ENCODE measurements around the gene CDH12. TPM values are rescaled to one million over a fixed set of nuclear protein-coding genes. Genes with fewer than 3 reads are reported as not detected.
"Not testable (repeated sequence)": the region's sequence is repeated elsewhere in the genome, so short reads cannot be mapped to it uniquely, and the experiment has no call there.

CDH12 gene
- total RNA-seq, 1 donor from 2014 or later, result not detected

DNA sequence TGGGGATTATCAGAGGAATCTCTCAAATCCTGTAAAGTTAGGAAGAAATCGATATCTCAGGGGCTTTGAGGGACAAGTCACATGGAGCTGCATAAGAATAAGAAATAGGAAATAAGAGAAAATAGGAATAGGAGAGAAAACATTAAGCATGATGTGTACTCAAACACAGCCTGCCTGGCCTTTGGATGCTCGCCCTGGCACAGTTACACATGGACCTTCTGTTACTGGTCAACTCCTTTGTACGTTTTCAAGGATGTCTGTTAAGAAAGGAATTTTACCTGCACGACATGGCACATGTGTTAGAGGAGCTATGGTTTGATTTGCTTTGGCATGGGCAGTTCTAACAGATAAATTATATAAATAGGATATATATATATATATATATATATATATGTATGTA is 321.2 kb downstream of the CDH12 start:
- no peaks in the 10 kb centered on the region for H3K9me3 Mint-ChIP-seq (ENCODE audit: unreplicated experiment)
- DNase-seq (ENCODE audit: low read depth), result no peak
- no peaks in the 10 kb centered on the region for H3K4me1 ChIP-seq (ENCODE audit: insufficient read depth, low read length)
- no peaks in the 10 kb centered on the region for H3K4me1 Mint-ChIP-seq (ENCODE audit: low read depth, unreplicated experiment)
- H3K27ac ChIP-seq (ENCODE audit: low read depth, low read length), result no peak overlapping the region
- H3K79me2 ChIP-seq (ENCODE audit: insufficient read depth, low read length), result no peaks in the 10 kb centered on the region
- no peak overlapping the region for H3K4me2 ChIP-seq (ENCODE audit: low read length)
- H2AFZ ChIP-seq (ENCODE audit: low read depth, low read length), result no peak overlapping the region
- H3K9ac ChIP-seq (ENCODE audit: low read length), result no peak overlapping the region
- FAIRE-seq, result no peak
- H3K4me3 Mint-ChIP-seq (ENCODE audit: unreplicated experiment), result no peak overlapping the region
- no peak for TF ChIP-seq EZH2 (IDR thresholded peaks at IDR 0.05; ENCODE audit: insufficient read depth, low read length)
- TF ChIP-seq, protein P1, sequence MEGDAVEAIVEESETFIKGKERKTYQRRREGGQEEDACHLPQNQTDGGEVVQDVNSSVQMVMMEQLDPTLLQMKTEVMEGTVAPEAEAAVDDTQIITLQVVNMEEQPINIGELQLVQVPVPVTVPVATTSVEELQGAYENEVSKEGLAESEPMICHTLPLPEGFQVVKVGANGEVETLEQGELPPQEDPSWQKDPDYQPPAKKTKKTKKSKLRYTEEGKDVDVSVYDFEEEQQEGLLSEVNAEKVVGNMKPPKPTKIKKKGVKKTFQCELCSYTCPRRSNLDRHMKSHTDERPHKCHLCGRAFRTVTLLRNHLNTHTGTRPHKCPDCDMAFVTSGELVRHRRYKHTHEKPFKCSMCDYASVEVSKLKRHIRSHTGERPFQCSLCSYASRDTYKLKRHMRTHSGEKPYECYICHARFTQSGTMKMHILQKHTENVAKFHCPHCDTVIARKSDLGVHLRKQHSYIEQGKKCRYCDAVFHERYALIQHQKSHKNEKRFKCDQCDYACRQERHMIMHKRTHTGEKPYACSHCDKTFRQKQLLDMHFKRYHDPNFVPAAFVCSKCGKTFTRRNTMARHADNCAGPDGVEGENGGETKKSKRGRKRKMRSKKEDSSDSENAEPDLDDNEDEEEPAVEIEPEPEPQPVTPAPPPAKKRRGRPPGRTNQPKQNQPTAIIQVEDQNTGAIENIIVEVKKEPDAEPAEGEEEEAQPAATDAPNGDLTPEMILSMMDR (IDR thresholded peaks at IDR 0.05; ENCODE audit: insufficient read depth, low read depth, low read length), result no peak
- no peaks in the 10 kb centered on the region for H3K9me3 ChIP-seq (ENCODE audit: insufficient read depth, low read depth, low read length)
- H3K4me3 ChIP-seq (ENCODE audit: insufficient read depth, low read depth, low read length), result no peak overlapping the region
- H4K20me1 ChIP-seq (ENCODE audit: insufficient read depth, low read length), result no peaks in the 10 kb centered on the region
- H3K27me3 ChIP-seq (ENCODE audit: insufficient read depth, low read length), result no peaks in the 10 kb centered on the region
- H3K27me3 Mint-ChIP-seq (ENCODE audit: low read depth, unreplicated experiment), result no peaks in the 10 kb centered on the region
- H3K36me3 Mint-ChIP-seq (ENCODE audit: low read depth, unreplicated experiment), result no peaks in the 10 kb centered on the region
- H3K36me3 ChIP-seq (ENCODE audit: insufficient read depth, low read length), result no peaks in the 10 kb centered on the region
- H3K27ac Mint-ChIP-seq (ENCODE audit: unreplicated experiment), result no peak overlapping the region

DNA sequence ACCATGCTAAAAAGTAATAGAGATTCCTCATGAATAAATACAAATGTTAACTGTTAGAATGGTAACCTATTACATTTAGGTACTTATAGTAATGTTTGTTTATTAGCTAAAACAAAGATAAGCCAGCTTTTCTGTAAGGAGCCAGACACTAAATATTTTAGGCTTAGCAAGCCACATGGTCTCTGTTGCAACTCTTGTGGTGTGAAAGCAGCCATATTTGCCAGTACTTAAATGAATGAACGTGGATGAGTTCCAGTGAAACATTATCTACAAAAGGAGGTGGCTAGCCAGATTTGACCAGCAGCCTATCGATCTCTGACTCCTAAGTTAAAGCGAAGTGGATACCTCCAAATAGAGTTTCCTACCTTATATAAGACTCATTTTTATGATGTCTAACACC is 331.6 kb downstream of the CDH12 start:
- Histone ChIP-seq H4K20me1 (ENCODE audit: insufficient read depth, low read length) (no peaks in the 10 kb centered on the region), H3K36me3 (ENCODE audit: insufficient read depth, low read length) (no peaks in the 10 kb centered on the region), H3K4me3 (ENCODE audit: insufficient read depth, low read depth, low read length) (no peak overlapping the region), H3K9ac (ENCODE audit: low read length) (no peak overlapping the region), H3K4me2 (ENCODE audit: low read length) (no peak overlapping the region), H3K27ac (ENCODE audit: low read depth, low read length) (no peak overlapping the region), H3K4me1 (ENCODE audit: insufficient read depth, low read length) (no peaks in the 10 kb centered on the region), H2AFZ (ENCODE audit: low read depth, low read length) (no peak overlapping the region), H3K79me2 (ENCODE audit: insufficient read depth, low read length) (no peaks in the 10 kb centered on the region), H3K27me3 (ENCODE audit: insufficient read depth, low read length) (no peaks in the 10 kb centered on the region), H3K9me3 (ENCODE audit: insufficient read depth, low read depth, low read length) (no peaks in the 10 kb centered on the region)
- no peaks in the 10 kb centered on the region for H3K27me3 Mint-ChIP-seq (ENCODE audit: low read depth, unreplicated experiment)
- no peaks in the 10 kb centered on the region for H3K36me3 Mint-ChIP-seq (ENCODE audit: low read depth, unreplicated experiment)
- H3K4me1 Mint-ChIP-seq (ENCODE audit: low read depth, unreplicated experiment), result no peaks in the 10 kb centered on the region
- no peak for TF ChIP-seq EZH2 (IDR thresholded peaks at IDR 0.05; ENCODE audit: insufficient read depth, low read length)
- TF ChIP-seq, protein P1 (IDR thresholded peaks at IDR 0.05; ENCODE audit: insufficient read depth, low read depth, low read length), result no peak
- peaks cover 2% of the 10 kb centered on the region for H3K9me3 Mint-ChIP-seq (ENCODE audit: unreplicated experiment)
- DNase-seq (ENCODE audit: low read depth), result peak; percentile 8
- FAIRE-seq, result no peak
- H3K27ac Mint-ChIP-seq (ENCODE audit: unreplicated experiment), result no peak overlapping the region
- no peak overlapping the region for H3K4me3 Mint-ChIP-seq (ENCODE audit: unreplicated experiment)

DNA sequence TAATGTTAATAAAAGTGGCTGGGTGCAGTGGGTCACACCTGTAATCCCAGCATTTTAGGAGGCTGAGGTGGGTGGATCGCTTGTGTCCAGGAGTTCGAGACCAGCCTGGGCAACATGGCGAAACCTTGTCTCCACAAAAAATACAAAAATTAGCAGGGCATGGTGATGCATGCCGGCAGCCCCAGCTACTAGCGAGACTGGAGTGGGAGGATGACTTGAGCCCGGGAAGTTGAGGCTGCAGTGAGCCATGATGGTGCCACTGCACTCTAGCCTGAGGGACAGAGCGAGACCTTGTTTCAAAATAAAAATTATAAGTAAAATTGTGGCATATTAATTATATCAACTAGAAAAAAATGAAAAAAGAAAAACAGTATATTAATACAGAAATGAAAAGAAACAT is 336.6 kb downstream of the CDH12 start:
- H3K9ac ChIP-seq (ENCODE audit: low read length); H3K4me3 Mint-ChIP-seq (ENCODE audit: unreplicated experiment); H3K27me3 Mint-ChIP-seq (ENCODE audit: low read depth, unreplicated experiment); DNase-seq (ENCODE audit: low read depth); H3K4me1 ChIP-seq (ENCODE audit: insufficient read depth, low read length); H3K79me2 ChIP-seq (ENCODE audit: insufficient read depth, low read length); H3K27me3 ChIP-seq (ENCODE audit: insufficient read depth, low read length); H3K9me3 ChIP-seq (ENCODE audit: insufficient read depth, low read depth, low read length); H3K4me2 ChIP-seq (ENCODE audit: low read length); H3K4me3 ChIP-seq (ENCODE audit: insufficient read depth, low read depth, low read length); FAIRE-seq; H3K36me3 Mint-ChIP-seq (ENCODE audit: low read depth, unreplicated experiment); H3K9me3 Mint-ChIP-seq (ENCODE audit: unreplicated experiment); H3K36me3 ChIP-seq (ENCODE audit: insufficient read depth, low read length); H3K27ac Mint-ChIP-seq (ENCODE audit: unreplicated experiment); H2AFZ ChIP-seq (ENCODE audit: low read depth, low read length); H3K4me1 Mint-ChIP-seq (ENCODE audit: low read depth, unreplicated experiment); H4K20me1 ChIP-seq (ENCODE audit: insufficient read depth, low read length); H3K27ac ChIP-seq (ENCODE audit: low read depth, low read length): not testable (repeated sequence)
